OCI-LY7 (cell line): ENCODE results near the gene CD109. TPM values are rescaled to one million over a fixed set of nuclear protein-coding genes. Genes with fewer than 3 reads are reported as not detected.
"Not testable (repeated sequence)": the region's sequence is repeated elsewhere in the genome, so short reads cannot be mapped to it uniquely, and the experiment has no call there.

ENCODE experiments used
- BruUV-seq: library from RNA; stranded (reverse); fragments of 400-500 nt; replicated peaks from 2 replicates; lab custom pipeline; 2021; lab: Mats Ljungman, UMichigan
- CTCF ChIA-PET: fragments of 300-600 bp; sonication (Branson Sonifier 250); formaldehyde crosslinking; loops from one replicate; lab custom pipeline; 2022; ENCODE audit warnings: antibody characterized with exemption; ENCODE audit not compliant: unreplicated experiment; lab: Charles Lee
- POLR2A ChIA-PET: fragments of 300-600 bp; sonication (Branson Sonifier 250); formaldehyde crosslinking; loops from one replicate; lab custom pipeline; 2022; ENCODE audit warnings: antibody characterized with exemption; lab: Charles Lee
- DNase-seq: peaks from one replicate; pipeline ENCODE4 v3.0.0-alpha.2; 2015; ENCODE audit warnings: low spot score
- H2AFZ ChIP-seq: fragments of 200-600 bp; sonication (generic), shearing (Covaris generic); 2 replicates; pipeline ENCODE4 v1.6.1; 2014; ENCODE audit warnings: mild to moderate bottlenecking, antibody characterized with exemption, low read length, moderate library complexity
- H3K27ac ChIP-seq: fragments of 200-600 bp; sonication (generic); 2 replicates; pipeline ENCODE4 v1.5.1; 2014; ENCODE audit warnings: mixed run types, low read depth, mild to moderate bottlenecking, moderate library complexity, low read length, inconsistent platforms; ENCODE audit not compliant: poor library complexity, severe bottlenecking
- H3K36me3 ChIP-seq: fragments of 200-600 bp; sonication (generic); 2 replicates; pipeline ENCODE4 v1.6.1; 2014; ENCODE audit warnings: mild to moderate bottlenecking, antibody characterized with exemption, low read length, moderate library complexity, mixed read lengths; ENCODE audit not compliant: insufficient read depth
- H3K4me1 ChIP-seq: fragments of 200-600 bp; sonication (generic); 2 replicates; pipeline ENCODE4 v1.5.1; 2014; ENCODE audit warnings: mild to moderate bottlenecking, low read length; ENCODE audit not compliant: insufficient read depth, poor library complexity, severe bottlenecking
- H3K4me2 ChIP-seq: fragments of 200-600 bp; sonication (generic); 2 replicates; pipeline ENCODE4 v1.6.1; 2014; ENCODE audit warnings: mild to moderate bottlenecking, low read length
- H3K4me3 ChIP-seq: fragments of 200-600 bp; sonication (generic); 2 replicates; pipeline ENCODE4 v1.5.1; 2014; ENCODE audit warnings: mild to moderate bottlenecking, low read depth, low read length; ENCODE audit not compliant: poor library complexity, severe bottlenecking
- H3K79me2 ChIP-seq: fragments of 200-600 bp; sonication (generic); 2 replicates; pipeline ENCODE4 v1.6.1; 2016; ENCODE audit warnings: low read depth, mild to moderate bottlenecking, low read length, moderate library complexity, mixed read lengths; ENCODE audit not compliant: insufficient read depth
- H3K9me2 ChIP-seq: fragments of 200-600 bp; sonication (generic); 2 replicates; pipeline ENCODE4 v1.6.1; 2016; ENCODE audit warnings: mild to moderate bottlenecking, low read length, mixed read lengths; ENCODE audit not compliant: insufficient read depth
- H3K9me3 ChIP-seq: fragments of 200-600 bp; sonication (generic); 2 replicates; pipeline ENCODE4 v1.6.1; 2014; ENCODE audit warnings: mild to moderate bottlenecking, mixed run types, low read length, mixed read lengths
- H4K20me1 ChIP-seq: fragments of 200-600 bp; sonication (generic); 2 replicates; pipeline ENCODE4 v1.6.1; 2014; ENCODE audit warnings: mild to moderate bottlenecking, antibody characterized with exemption, low read length, moderate library complexity, mixed read lengths; ENCODE audit not compliant: insufficient read depth
- CTCF ChIP-seq: fragments of 200-600 bp; sonication (generic); conservative IDR thresholded peaks from 2 replicates; pipeline ENCODE4 v1.5.1; 2014; ENCODE audit warnings: mild to moderate bottlenecking, antibody characterized with exemption, low read length, moderate library complexity, mixed read lengths
- EZH2phosphoT487 ChIP-seq: fragments of 200-600 bp; sonication (generic); IDR thresholded peaks from 2 replicates; pipeline ENCODE4 v1.6.1; 2018; ENCODE audit warnings: low read depth, borderline replicate concordance, mild to moderate bottlenecking, mixed run types, antibody characterized with exemption, low read length, moderate library complexity, mixed read lengths
- intact Hi-C: fragments of 100-400 bp; cut with micrococcal nuclease; formaldehyde crosslinking; loops from one replicate; pipeline ENCODE4 v1.10.0; 2022; ENCODE audit not compliant: unreplicated experiment
- total RNA-seq, 2 experiments: library from RNA; depleted of rRNA in 1 of 2; stranded (reverse); fragments of >200 nt in 1 of 2; shearing (Covaris generic) in 1 of 2; gene quantifications; 2 replicates each; pipeline ENCODE4 v1.2.3, GENCODE V29; 2014 to 2022

CD109 gene
- total RNA-seq, 2 experiments from 2014 or later = 0.08 TPM; not detected in 1

- Histone ChIP-seq H3K4me2 (no peak overlapping the region), H3K36me3 (no peaks in the 10 kb centered on the region), H3K4me3 (no peak overlapping the region), H3K9me3 (no peaks in the 10 kb centered on the region), H3K9me2 (no peaks in the 10 kb centered on the region), H3K27ac (no peak overlapping the region), H2AFZ (no peak overlapping the region), H4K20me1 (no peaks in the 10 kb centered on the region), H3K4me1 (no peaks in the 10 kb centered on the region), H3K79me2 (no peaks in the 10 kb centered on the region)
- DNase-seq = no peak
- ChIA-PET POLR2A (no interaction called here), CTCF (no interaction called here)
- intact Hi-C loops = no loop called here
- BruUV-seq = no TSS peak
- TF ChIP-seq EZH2phosphoT487 = no peak
- no peak for TF ChIP-seq CTCF
Observed at GRCh38 chr6:73830119-73830518, 134.1 kb downstream of the CD109 start.

DNA sequence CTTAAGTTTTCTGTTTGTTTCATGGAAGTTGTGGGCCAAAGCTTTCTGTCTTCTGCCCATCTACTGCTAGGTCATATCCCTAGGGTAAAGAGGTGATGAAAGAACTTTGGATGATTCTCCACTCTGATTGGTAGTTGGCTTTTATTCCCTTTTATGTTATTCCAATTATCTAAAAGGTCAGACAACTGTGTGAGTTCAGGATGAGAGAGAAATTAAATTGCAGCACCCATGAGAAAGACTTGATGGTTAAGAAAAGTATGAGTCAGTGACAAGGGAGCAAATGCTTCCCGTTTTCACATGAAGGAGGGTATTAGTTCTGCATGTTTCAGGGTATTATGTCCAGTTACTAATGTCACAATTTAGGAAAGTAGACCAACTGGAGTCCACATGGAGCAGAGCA, 136.3 kb downstream of the CD109 start:
- intact Hi-C loops = no loop called here
- DNase-seq = no peak
- no peaks in the 10 kb centered on the region for H3K36me3 ChIP-seq
- ChIA-PET CTCF (no interaction called here), POLR2A (no interaction called here)
- no peak overlapping the region for H2AFZ ChIP-seq
- no peaks in the 10 kb centered on the region for H3K79me2 ChIP-seq
- BruUV-seq = no TSS peak
- H4K20me1 ChIP-seq = no peaks in the 10 kb centered on the region
- TF ChIP-seq CTCF (no peak), EZH2phosphoT487 (no peak)
- H3K9me2 ChIP-seq = no peaks in the 10 kb centered on the region
- no peak overlapping the region for H3K4me2 ChIP-seq
- no peaks in the 10 kb centered on the region for H3K4me1 ChIP-seq
- H3K4me3 ChIP-seq = no peak overlapping the region
- H3K9me3 ChIP-seq = no peaks in the 10 kb centered on the region
- no peak overlapping the region for H3K27ac ChIP-seq

GRCh38 chr6:73844696-73845095, 148.7 kb downstream of the CD109 start:
- H4K20me1 ChIP-seq, intact Hi-C loops, H3K36me3 ChIP-seq, H3K4me2 ChIP-seq, POLR2A ChIA-PET, DNase-seq, H3K27ac ChIP-seq, H3K4me1 ChIP-seq, H3K79me2 ChIP-seq, H2AFZ ChIP-seq, CTCF ChIA-PET, H3K9me2 ChIP-seq, H3K4me3 ChIP-seq, BruUV-seq, H3K9me3 ChIP-seq: not testable (repeated sequence)

- POLR2A ChIA-PET, H3K9me3 ChIP-seq, H3K4me3 ChIP-seq, H3K79me2 ChIP-seq, intact Hi-C loops, H4K20me1 ChIP-seq, DNase-seq, CTCF ChIA-PET, H2AFZ ChIP-seq, H3K27ac ChIP-seq, BruUV-seq, H3K4me1 ChIP-seq, H3K36me3 ChIP-seq, H3K9me2 ChIP-seq, H3K4me2 ChIP-seq: not testable (repeated sequence)
Observed at GRCh38 chr6:73851048-73851447, 155.0 kb downstream of the CD109 start.
